OCI-LY3 (cell line): ENCODE results near the gene SDK1.

Experiments used
- H2AFZ ChIP-seq: fragments of 200-600, 300-600 bp; shearing (Covaris generic); 2 replicates; pipeline ENCODE4 v1.6.0; 2014; ENCODE audit warnings: antibody characterized with exemption, low read depth, low read length
- H3K27ac ChIP-seq: fragments of 200-600, 300-600 bp; sonication (generic); 2 replicates; pipeline ENCODE4 v1.5.1; 2014; ENCODE audit warnings: mild to moderate bottlenecking, low read length, moderate library complexity, mixed read lengths
- H3K27me3 ChIP-seq: fragments of 200-600, 300-600 bp; sonication (generic); 2 replicates; pipeline ENCODE4 v1.6.1; 2014; ENCODE audit warnings: low read depth, low read length, mixed read lengths
- H3K36me3 ChIP-seq: fragments of 200-600, 300-600 bp; sonication (generic); replicated peaks from 2 replicates; pipeline ENCODE3; 2014; ENCODE audit warnings: low read depth, low read length, mixed read lengths
- H3K4me1 ChIP-seq: fragments of 300-600, 200-600 bp; sonication (generic); 2 replicates; pipeline ENCODE4 v1.6.1; 2014; ENCODE audit warnings: low read length, mixed read lengths
- H3K4me2 ChIP-seq: fragments of 200-600, 300-600 bp; sonication (generic); 2 replicates; pipeline ENCODE4 v1.6.1; 2014; ENCODE audit warnings: low read length, mixed read lengths
- H3K4me3 ChIP-seq: fragments of 300-600, 200-600 bp; sonication (generic); 2 replicates; pipeline ENCODE4 v1.5.1; 2014; ENCODE audit warnings: antibody characterized with exemption, mild to moderate bottlenecking, low read length, moderate library complexity
- H3K79me2 ChIP-seq: fragments of 300-600, 200-600 bp; shearing (Covaris generic); 2 replicates; pipeline ENCODE4 v1.6.1; 2014; ENCODE audit warnings: mild to moderate bottlenecking, low read length, mixed read lengths
- H3K9ac ChIP-seq: fragments of 300-600, 200-600 bp; shearing (Covaris generic); 2 replicates; pipeline ENCODE4 v1.6.0; 2014; ENCODE audit warnings: mild to moderate bottlenecking, low read length, moderate library complexity
- H3K9me3 ChIP-seq: fragments of 200-600, 300-600 bp; shearing (Covaris generic); 2 replicates; pipeline ENCODE4 v1.6.1; 2014; ENCODE audit warnings: low read length, mixed read lengths; ENCODE audit not compliant: insufficient read depth
- H4K20me1 ChIP-seq: fragments of 200-600, 300-600 bp; sonication (generic); 2 replicates; pipeline ENCODE4 v1.6.1; 2016; ENCODE audit warnings: low read length, mixed read lengths; ENCODE audit not compliant: insufficient read depth
- CTCF ChIP-seq: fragments of 200-600, 300-600 bp; sonication (generic); IDR thresholded peaks from 2 replicates; pipeline ENCODE4 v1.5.1; 2014; ENCODE audit warnings: antibody characterized with exemption, low read length, low read depth
- EZH2phosphoT487 ChIP-seq: fragments of 200-600 bp; shearing (Covaris generic); IDR thresholded peaks from 2 replicates; pipeline ENCODE4 v1.6.1; 2018; ENCODE audit warnings: antibody characterized with exemption, mixed run types, low read depth

The SDK1 gene

DNA sequence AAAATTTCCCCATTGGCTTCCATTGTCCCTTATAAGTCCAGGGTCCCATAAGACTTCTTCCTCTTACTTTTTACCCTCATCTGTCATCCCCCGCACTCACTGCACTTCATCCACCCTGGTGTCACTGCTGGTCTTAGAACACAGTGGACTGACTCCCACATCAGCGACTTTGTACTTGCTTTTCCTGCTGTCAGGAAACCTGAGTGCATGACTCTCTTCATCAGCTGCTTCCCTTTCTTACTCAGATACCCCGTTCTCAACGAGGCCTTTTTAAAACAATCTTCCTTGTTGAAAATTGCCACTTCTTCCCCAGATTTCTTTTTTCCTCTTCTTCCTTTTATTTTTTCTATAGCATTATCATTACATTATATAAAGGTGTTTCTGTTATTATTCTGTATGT is 305.4 kb downstream of the SDK1 start:
- H3K27me3 ChIP-seq: no peaks in the 10 kb centered on the region
- H3K27ac ChIP-seq: no peak overlapping the region
- no peaks in the 10 kb centered on the region for H3K4me1 ChIP-seq
- H3K4me2 ChIP-seq: no peak overlapping the region
- no peaks in the 10 kb centered on the region for H3K9me3 ChIP-seq
- TF ChIP-seq CTCF: no peak
- TF ChIP-seq EZH2phosphoT487: no peak
- no peak overlapping the region for H3K4me3 ChIP-seq
- no peaks in the 10 kb centered on the region for H3K36me3 ChIP-seq
- H2AFZ ChIP-seq: no peak overlapping the region
- no peak overlapping the region for H3K9ac ChIP-seq
- no peaks in the 10 kb centered on the region for H3K79me2 ChIP-seq
- H4K20me1 ChIP-seq: no peaks in the 10 kb centered on the region

DNA sequence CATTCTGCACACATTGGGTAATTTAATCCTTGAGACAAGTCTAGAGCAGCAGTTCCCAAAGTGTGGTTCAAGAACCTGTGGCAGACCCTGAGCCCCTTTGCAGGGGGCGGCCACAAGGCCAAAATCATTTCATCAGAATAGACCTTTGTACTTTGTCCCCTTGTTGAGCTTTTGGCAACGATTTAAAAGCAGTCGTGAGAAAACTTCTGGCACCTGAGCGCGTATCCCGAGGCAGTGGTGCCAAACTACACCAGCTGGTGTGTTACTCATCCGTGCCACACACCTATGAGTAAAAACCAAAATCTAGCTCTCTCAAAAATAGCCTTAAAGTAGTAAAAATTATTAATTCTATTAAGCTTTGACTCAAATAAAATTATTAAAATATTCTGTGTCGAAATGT is 306.8 kb downstream of the SDK1 start:
- TF ChIP-seq CTCF (no peak), EZH2phosphoT487 (no peak)
- Histone ChIP-seq H3K4me2 (no peak overlapping the region), H3K9me3 (no peaks in the 10 kb centered on the region), H3K27ac (no peak overlapping the region), H3K27me3 (no peaks in the 10 kb centered on the region), H2AFZ (no peak overlapping the region), H3K9ac (no peak overlapping the region), H3K4me1 (no peaks in the 10 kb centered on the region), H3K36me3 (no peaks in the 10 kb centered on the region), H3K79me2 (no peaks in the 10 kb centered on the region), H4K20me1 (no peaks in the 10 kb centered on the region), H3K4me3 (no peak overlapping the region)

GRCh38 chr7:3616306-3616705 is 315.3 kb downstream of the SDK1 start:
- H3K4me3 ChIP-seq: no peak overlapping the region
- H3K36me3 ChIP-seq: no peaks in the 10 kb centered on the region

GRCh38 chr7:3630081-3630480 is 329.0 kb downstream of the SDK1 start:
- Histone ChIP-seq H3K4me1 (no peaks in the 10 kb centered on the region), H4K20me1 (no peaks in the 10 kb centered on the region), H2AFZ (no peak overlapping the region), H3K9me3 (no peaks in the 10 kb centered on the region), H3K9ac (no peak overlapping the region), H3K4me2 (no peak overlapping the region), H3K27me3 (no peaks in the 10 kb centered on the region), H3K36me3 (no peaks in the 10 kb centered on the region), H3K79me2 (no peaks in the 10 kb centered on the region), H3K27ac (no peak overlapping the region), H3K4me3 (no peak overlapping the region)
- TF ChIP-seq CTCF: no peak
- TF ChIP-seq EZH2phosphoT487: no peak

More at GRCh38 chr7:3616306-3616705, 315.3 kb downstream of the SDK1 start:
- H3K9me3 ChIP-seq: no peaks in the 10 kb centered on the region
- no peak overlapping the region for H2AFZ ChIP-seq
- no peaks in the 10 kb centered on the region for H3K79me2 ChIP-seq
- H3K4me1 ChIP-seq: no peaks in the 10 kb centered on the region
- no peaks in the 10 kb centered on the region for H4K20me1 ChIP-seq
- TF ChIP-seq CTCF: no peak
- no peak for TF ChIP-seq EZH2phosphoT487
- H3K9ac ChIP-seq: no peak overlapping the region
- H3K4me2 ChIP-seq: no peak overlapping the region
- H3K27me3 ChIP-seq: no peaks in the 10 kb centered on the region
- H3K27ac ChIP-seq: no peak overlapping the region
